NCI-H2107 treated with DMSO at 0.1 percent for 48 hours (cell line): Measurements from ENCODE around the gene PCBP3.

Experiments
- DNase-seq: peaks from one replicate; lab custom pipeline; 2025; ENCODE audit not compliant: unreplicated experiment; lab: John Stamatoyannopoulos, UW

PCBP3 gene

DNA sequence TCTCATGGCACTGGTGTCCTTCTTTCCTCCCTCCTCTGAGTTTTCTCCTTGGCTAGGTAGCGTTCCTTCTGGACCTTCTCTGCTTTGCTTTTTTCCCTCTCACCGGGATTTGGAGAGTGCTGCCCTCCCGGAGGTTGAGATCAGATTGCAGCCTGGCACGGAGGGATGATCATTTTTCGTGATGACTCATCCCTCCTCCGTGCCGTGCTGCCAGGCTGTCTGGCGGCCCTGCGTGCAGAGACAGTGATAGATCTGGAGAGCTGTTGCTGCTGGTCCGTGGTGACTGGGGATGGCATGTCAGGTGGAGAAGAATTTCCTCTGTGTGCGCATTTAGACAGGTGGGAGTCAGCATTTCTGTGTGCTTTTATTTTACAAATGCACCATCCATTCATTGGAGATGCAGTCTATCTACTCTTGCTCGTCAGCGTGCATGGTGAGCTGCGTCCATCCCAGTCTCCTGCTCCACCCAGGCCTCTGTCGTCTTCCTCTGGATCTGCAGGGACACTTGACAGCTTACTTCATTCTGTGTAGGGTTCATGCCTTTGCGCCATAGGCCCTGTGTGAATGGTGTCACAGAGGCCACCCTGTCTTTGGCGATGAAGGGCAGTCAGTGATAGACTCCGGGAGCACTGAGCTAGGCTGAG is 104.4 kb downstream of the PCBP3 start:
- peak; percentile 66 for DNase-seq

GRCh38 chr21:45748593-45748992 is 105.1 kb downstream of the PCBP3 start:
- peak; percentile 48 for DNase-seq

DNA sequence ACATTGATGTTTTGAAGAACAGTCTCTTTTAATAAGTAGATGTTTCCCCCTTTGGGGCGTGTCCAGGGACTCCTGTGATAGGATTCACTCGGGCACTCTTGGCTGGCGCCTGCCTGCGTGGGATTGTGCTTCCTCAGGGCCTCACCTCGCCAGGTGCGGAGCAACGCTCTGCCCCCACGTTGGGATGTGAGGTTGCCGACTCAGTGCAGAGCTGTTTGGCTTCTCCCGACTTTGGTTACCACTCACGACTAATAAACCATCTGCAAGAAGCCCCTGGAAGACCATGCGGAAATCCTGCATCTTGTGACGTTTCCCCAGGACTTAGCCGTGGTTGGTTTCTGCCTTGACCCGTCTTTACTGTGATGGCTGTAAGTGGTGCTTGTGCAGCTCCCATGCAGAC is 106.4 kb downstream of the PCBP3 start:
- no peak for DNase-seq

- DNase-seq = no peak
These were observed 107.4 kb downstream of the PCBP3 start for GRCh38 chr21:45750936-45751335.

- DNase-seq = no peak
These were observed 109.9 kb downstream of the PCBP3 start for GRCh38 chr21:45753445-45753844.

DNA sequence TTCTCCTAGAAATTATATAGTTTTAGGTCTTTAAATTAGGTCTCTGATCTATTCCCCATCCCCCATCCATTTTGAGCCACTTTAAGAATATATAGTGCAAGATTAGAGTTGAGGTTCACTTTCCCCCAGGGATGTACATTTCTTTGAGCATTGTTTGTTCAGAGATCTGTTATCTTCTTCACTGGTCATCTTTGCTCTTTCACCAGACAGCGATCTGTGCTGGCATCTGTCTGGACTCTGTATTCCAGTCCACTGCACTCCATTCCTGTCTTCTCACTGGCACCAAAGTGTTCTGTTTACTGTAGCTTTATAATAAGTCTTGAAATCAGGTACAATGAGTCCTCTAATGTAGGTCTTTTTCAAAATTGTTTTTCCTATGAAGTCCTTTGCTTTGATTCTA is 112.5 kb downstream of the PCBP3 start:
- DNase-seq = no peak

DNA sequence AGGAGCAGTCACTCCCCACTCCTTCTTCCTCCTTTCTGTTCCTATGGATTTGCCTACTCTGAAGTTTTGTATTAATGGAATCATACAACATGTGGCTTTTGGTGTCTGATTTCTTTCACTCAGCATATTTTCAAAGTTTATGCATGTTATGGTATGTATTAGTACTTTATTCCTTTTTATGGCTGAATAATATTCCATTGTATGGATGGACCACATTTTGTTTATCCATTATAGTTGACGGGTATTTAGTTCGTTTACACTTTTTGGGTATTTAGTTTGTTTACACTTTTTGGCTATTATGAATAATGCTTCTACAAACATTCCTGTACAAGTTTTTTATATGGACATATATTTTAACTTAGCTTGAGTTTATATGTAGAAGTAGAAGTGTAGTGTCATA is 113.1 kb downstream of the PCBP3 start:
- no peak for DNase-seq

GRCh38 chr21:45761704-45762103 is 118.2 kb downstream of the PCBP3 start:
- no peak for DNase-seq

GRCh38 chr21:45763074-45763473 is 119.5 kb downstream of the PCBP3 start:
- no peak for DNase-seq

- no peak for DNase-seq
These were observed 120.0 kb downstream of the PCBP3 start for GRCh38 chr21:45763506-45763905.

DNA sequence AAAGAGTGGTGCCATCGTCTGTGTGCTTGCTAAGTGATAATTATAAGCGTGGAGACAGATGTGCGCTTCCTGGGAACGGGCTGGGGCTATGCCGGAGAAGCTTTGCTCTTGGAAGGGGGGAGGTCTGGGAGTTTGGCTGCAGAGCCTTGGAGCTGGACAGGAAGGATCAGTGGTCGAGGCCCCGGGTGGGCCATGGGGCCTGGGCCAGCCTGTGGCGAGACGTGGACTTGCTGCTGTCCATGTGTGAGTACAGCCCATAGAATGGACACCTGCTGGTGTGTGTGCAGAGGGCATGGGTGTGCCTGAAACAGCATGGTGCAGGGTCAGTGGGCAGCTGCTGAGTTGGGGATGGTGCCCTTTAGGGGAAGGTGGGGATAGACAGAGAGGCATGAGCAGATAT is 121.3 kb downstream of the PCBP3 start:
- DNase-seq = no peak

GRCh38 chr21:45765375-45765774 is 121.8 kb downstream of the PCBP3 start:
- DNase-seq = no peak

- no peak for DNase-seq
These were observed 122.5 kb downstream of the PCBP3 start for GRCh38 chr21:45766055-45766454.

DNA sequence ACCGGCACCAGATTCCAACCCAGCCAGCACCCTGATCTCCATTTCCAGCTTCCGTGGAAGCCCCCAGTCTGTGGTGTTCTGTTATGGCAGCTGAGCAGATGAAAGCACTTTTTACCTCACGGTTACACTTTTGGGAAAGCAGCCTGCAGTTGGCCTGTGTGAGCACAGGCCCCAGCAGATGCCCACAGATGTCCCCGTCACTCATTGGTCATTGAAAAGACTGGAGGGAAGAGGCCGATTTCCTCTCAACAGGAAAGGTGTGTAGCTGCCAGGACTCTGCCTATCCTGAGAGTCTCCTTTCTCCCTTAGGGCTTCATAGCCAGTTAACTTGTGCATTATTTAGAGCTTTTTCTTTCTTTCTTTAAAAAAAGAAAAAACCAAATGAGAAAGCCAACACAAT is 123.0 kb downstream of the PCBP3 start:
- no peak for DNase-seq

- DNase-seq = no peak
These were observed 123.8 kb downstream of the PCBP3 start for GRCh38 chr21:45767071-45768006.

DNA sequence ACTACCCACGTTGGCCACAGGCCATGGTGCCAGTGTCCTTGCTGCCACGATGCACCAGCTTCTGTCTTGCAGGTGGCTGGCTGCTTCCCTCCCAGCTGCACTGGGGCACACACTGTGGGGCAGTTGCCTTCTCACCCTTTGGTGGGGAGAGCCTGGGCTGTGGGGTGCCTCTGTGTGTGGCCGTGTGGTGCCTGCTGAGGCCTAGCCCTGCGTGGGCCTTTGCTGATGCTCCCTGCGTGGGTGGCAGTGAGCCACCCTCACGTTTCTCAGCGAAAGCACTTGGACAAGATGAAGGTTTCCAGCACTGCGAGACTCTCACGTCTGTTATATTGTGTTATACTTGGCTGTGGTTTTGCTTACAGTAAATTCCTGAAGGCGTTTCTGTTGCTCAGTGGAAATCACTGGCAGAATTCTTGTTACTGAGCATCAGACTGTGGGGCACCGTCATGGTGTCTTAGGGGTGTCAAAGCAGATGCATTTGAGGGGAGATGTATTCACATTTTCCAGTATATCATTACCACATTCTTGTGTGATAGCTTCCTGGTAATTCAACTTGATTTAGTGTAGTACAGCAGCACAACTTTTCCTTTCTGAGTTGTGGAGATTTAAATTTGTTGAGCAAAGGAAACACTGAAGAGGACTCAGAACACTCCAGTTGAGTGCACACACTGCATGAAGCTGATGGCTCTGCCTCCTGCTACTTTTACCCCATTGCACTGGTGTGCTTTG is 124.7 kb downstream of the PCBP3 start:
- no peak for DNase-seq

GRCh38 chr21:45768740-45769048 is 125.2 kb downstream of the PCBP3 start:
- DNase-seq = no peak

DNA sequence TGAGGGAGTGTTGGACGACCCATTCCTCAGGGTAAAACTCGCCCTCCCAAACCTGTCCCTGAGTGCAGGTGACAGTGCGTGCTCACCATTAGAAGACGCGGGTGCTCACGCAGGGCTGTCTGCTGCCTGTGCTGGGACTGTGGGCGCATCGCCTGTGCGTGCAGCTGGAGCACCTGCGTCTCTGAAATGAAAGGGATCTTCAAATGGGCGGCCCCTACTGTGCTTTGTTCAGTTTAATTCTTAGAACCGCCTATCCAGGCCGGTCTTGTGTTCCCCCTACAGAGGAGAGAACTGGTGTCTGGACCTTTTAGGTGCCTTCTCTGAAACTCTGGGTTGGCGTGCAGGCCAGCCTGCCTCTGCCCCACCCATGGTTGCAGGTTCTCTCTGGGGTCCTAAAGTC is 125.8 kb downstream of the PCBP3 start:
- DNase-seq = no peak

DNA sequence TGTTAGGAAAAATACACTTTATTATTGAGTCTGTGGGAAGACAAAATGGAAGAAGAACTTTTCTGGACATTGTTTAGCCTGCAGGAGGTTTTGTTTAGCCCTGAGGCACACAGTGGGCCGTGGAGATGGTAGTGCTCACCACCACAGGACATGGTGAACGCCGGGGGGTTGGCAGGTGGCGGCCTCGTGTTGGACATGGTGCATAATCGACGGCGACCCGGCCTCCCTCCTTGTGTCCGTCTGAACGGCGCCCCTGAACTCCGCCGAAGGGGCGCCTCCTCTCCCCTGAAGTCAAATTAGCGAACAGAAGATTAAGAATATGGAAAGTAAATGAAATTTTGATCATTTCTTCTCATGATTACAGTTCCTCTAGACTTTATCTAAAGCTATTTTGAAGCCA is 126.4 kb downstream of the PCBP3 start:
- no peak for DNase-seq

GRCh38 chr21:45772180-45772579 is 128.7 kb downstream of the PCBP3 start:
- no peak for DNase-seq

DNA sequence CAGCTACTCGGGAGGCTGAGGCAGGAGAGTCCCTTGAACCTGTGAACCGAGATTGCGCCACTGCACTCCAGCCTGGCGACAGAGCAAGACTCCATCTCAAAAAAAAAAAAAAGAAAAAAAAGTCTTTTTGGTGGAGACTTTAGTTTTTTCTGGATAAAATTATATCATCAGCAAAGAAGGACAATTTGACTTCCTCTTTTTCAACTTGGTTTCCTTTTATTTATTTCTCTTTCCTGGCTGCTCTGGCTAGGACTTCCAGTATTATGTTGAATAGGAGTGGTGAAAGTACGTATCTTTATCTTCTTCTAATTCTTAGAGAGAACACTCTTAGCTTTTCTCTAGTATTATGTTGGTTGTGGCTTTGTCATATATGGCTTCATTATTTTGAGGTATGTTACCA is 130.8 kb downstream of the PCBP3 start:
- no peak for DNase-seq

DNA sequence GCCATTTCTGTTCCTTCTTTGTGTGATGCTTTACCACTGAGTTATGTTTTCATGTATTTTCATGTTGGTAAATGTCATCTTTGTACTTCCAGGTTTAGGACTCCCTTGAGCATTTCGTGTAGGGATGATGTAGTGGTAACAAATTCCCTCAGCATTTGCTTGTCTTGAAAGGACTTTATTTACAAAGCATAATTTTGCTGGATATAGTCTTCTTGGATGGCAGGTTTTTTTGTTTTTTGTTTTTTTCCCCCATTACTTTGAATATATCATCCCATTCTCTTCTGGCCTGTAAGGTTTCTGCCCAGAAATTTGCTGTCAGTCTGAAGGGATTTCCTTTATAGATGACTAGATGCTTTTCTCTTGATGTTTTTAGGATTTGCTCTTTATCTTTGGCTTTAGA is 133.4 kb downstream of the PCBP3 start:
- DNase-seq = no peak
